Hematopoietic multipotent progenitor cell treated with erythropoietin and hydrocortisone succinate and interleukin-3 and kit ligand, for 4 days (in vitro differentiated cells): ENCODE measurements around the gene BEGAIN.
"Not testable (repeated sequence)": the region's sequence is repeated elsewhere in the genome, so short reads cannot be mapped to it uniquely, and the experiment has no call there.

ENCODE experiments used
- DNase-seq: peaks from one replicate; pipeline ENCODE4 v3.0.0-alpha.2; 2015

Gene BEGAIN

DNA sequence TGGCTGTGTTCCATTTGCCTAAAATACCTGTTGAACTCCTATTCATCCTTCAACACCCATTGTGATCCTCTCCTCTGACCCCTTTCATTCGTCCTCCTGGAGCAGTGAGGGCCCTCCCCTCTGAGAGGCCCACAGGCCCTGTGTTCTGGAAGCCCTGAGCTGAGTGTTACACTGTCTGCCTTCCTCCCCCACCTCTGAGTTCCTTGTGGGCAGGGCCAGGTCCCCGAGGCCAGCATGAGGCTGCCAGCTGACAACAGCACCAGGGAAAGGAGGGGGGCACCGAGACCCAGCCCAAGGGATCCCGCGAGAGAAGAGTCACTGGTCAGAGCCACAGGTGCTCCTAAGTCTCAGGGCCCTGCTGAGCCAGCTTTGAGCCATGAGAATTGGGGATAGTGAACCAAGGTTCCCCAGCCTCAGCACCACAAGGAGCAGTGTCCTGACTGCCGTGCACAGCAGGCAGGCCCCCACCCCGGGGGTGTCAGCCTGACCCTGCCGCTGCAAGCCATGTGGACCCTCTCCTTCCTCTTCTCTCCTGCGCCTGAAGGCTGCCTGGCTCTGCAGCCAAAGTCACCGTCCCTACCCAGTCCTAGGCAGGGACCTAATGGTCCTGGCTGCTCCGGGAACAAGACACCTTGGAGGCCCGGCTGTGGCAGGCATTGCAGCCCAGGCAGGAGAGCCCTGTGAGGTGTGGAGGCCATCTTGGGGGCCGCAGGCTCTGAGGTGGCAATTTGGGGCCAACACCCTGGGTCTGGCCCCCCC is 52.5 kb downstream of the BEGAIN start:
- DNase-seq, result peak; percentile 39

DNA sequence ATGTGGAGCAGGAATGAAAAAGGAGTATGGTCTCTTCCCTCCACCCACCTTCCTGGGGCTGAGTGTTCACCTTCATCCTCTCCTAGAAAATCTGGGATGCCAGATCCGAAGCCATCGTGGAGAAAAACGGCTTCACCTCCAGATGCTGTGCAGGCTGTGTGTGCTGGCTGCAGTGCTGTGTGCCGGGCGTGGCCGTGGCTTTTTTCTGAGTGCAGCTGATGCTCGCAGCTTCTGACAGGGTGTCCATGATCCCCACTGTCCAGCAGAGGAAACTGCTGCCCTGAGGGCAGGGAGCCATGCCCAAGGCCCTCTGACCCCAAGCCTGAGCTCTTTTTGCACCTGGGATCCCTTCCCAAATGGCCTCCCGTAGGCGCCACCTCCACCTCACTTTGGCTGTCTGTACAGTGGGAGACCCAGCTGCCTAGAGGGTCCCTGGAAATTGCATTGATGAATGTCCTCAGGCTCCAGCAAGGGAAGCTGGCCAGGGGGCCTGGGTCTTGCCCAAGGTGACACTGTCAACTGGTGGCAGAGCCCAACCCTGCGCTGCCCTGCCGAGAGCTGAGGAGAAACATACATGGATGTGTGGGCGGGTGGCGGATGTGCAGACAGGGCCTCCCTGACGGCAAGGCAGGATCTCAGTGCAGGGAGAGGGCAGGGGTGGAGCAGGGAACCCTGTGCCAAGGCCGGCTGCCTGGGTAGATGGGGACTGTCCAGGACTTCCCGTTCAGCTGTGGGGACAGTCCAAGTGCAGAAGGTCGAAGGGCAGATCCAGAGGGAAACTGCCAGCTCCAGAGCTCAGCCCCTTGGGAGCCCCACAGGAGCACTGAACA is 53.3 kb downstream of the BEGAIN start:
- DNase-seq, result peak; percentile 46

DNA sequence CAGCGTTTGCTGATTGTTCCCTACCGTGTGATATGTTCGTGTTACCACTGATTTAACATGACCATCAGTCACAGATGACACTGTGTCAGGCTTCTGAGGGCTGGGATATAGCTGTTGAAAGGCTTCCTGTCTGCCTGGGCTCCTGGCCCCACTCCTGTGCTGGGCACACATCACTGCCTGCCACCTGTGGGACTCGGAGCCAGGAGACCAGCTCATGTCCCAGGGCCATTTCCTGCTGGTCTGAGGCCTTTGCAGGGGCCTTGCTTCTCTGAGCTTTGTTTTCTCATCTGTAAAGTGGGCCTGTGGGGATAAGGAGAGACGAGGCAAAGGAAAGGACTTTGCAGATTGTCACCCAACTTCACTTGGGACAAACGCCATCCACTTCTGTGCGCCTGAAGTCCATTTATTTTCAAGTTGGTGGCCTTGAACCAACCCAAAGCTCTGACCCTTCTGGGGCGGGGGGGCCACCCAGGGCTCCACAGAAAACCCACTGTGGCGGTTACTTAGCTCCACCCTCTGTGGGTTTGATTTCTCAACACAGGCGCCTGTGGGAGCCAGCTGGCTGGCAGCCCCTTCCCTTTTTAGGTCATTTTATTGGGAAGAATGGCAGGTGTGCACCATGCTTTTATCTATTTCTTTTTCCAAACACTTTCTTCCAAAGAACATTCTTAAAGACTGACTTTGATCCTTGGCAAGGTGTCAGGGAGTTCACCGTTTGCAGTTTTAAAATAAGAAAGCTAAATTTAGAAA is 54.1 kb downstream of the BEGAIN start:
- DNase-seq, result peak; percentile 80

DNA sequence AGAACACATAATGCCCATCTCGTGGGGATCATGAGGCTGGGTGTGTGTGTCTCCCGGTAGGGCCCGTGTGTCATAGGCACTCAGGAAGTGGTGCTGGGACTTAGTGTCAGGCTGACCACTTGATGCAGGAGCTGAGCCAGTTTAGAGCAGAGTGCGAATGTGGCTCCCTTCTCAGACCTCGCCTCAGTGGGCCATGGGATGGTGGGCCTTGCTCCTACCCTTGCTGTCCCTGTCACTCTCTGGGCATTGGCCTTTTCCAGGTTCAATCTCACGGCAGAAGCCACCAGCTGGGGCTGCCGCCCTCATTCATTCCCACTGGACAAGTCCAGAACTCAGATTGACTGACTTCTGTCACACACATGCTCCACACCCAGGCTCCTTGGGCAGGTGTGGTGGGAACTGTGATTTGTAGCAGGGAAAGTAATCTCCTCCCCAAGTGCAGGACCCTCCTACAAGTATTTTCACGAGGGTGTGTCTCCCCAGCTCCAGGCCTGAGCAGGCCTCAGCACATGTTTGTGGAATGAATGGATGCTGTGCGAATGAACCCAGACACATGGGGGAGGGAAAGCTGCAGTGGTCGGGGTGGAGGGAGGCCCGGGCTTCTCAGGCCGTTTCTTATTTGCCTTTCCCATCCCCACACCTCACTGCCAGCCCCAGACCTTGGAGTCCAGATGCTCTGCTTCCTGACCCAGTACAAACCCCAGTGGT is 54.9 kb downstream of the BEGAIN start:
- DNase-seq, result no peak

DNA sequence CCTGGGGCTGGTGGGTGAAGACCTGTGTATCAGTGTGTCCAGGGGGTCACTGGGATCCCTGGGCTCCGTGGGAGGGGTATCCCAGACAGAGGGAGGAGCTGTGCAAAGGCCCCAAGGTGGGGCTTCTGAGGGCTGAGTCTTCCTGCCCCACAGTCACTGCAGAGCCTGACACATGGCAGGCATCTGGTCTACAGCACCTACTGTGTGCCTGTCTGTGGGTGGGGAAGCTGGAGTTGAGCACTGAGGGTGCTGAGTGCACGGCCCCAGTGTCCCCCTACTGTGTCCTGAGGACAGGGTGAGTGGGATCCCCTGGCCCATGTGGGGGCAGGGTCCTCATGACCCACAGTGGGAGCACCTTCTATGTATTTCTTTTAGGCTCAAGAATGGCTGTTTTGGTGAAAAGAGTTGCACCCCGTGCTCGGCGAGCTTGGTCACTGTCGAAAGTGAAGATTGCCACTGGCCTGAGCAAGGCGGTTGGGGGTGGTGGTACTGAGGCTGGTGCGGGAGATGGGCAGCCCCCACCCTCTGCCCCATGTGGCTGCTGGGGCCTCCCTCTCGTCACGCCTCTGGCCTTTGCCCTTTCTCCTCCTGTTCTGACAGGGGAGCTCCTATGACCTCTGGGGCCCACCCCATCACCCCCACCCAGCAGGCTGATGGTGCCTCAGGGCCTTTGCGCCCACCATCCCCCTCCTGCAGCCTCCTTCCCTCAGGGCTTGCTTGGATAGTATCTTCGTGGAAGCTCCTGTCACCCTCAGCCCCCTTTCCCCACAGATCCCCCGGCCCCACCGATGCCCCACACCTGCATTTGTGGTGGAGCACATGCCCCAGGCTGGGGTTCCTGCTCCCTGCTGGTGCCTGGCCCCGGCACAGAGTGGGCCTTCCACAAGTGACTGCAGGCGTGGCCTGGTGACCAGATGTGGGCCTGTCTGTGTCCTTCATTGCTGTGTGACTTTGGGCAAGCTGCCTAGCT is 55.8 kb downstream of the BEGAIN start:
- DNase-seq, result no peak

DNA sequence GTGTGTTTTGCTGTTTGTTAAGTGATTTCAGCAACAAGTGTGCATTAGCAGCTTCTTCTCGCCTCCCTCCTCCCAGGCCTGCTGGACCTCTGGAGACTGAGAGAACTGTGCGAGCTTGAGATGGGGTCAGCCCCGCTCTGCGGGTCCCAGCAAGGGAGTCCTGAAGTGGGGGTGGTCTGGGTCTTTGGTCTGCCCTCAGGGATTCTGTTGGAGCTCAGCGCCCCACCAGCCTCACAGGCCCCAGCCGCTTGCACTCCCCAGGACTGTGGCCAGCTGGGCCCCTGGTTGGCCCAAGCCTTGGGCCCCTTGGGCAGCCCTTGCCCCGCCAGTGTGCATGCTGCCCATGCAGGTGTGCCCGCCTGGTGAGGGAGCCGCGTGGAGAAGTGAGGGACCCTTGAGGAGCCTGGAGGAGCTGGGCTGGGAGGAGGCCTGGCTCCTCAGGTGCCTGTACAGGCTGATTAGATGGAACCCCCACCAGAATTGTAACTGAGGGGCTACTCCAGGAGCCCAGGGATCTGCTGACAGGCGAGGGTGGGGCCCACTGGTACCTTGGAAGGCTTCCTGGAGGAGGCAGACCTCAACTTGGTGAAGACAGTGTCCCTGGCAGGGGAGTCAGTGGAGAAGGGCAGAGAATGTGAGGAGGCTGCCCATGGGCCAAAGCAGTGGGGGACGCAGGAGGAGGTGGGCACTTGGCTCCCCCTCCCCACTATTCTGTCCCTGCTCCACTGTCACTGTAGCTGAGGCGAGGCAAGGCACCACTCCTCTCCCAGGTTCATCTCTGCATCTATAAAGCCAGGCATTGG is 56.7 kb downstream of the BEGAIN start:
- no peak for DNase-seq

DNA sequence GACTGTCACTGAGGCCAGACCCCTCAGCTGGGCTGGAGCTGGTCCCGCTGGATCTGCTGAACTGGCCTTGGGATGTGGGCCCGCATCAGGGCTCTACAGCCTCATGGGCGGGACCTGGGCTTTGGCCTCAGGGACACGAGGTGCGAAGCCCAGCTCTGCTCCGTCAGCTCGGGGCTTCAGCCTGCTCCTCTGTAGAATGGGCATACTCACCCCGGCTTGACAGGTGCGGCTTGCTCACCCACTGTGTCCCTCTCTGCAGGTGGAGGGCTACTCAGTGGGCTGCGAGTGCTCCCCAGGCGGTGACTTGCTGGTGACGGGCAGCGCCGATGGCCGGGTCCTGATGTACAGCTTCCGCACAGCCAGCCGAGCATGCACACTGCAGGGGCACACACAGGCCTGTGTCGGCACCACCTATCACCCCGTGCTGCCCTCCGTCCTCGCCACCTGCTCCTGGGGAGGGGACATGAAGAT is 57.6 kb downstream of the BEGAIN start:
- no peak for DNase-seq

DNA sequence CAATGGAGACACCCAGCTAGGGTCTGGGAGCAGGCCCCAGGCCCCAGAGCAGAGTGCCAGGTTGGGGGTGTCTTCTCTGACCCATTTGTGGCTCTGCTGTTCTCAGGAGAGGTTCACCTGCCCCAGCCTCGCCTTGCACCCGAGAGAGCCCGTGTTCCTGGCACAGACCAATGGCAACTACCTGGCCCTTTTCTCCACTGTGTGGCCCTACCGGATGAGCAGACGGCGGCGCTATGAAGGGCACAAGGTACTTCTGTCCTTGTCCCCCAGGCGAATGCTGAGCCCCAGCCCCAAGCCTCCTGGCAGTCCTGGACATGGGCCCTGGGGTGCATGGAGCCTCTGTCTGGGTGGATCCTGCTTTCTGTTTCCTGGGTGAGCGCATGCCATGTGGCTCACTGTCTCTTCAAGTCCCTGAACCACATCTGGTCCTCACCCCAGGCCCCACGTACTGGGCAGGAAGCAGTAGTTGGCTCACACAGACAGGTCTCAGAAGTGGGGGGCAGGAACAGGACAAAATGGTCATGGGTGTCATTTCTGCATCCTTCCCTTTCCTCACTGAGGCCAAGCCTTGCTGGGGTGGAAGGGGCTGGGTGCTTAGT is 58.2 kb downstream of the BEGAIN start:
- DNase-seq, result no peak

DNA sequence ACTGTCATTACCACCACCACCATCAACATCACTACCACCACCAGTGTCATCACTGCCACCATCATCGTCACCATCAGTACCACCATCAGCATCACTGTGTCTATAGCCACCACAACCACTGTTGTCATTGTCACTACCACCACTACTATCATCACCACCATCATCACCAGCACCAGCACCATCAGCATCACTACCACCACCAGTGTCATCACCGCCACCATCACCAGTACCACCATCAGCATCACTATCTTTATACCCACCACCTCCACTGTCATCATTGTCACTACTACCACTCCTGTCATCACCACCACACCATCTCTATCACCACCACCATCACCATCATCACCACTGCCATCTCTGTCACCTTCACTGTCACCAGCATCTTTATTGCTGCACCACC is 60.6 kb downstream of the BEGAIN start:
- DNase-seq, result no peak

DNA sequence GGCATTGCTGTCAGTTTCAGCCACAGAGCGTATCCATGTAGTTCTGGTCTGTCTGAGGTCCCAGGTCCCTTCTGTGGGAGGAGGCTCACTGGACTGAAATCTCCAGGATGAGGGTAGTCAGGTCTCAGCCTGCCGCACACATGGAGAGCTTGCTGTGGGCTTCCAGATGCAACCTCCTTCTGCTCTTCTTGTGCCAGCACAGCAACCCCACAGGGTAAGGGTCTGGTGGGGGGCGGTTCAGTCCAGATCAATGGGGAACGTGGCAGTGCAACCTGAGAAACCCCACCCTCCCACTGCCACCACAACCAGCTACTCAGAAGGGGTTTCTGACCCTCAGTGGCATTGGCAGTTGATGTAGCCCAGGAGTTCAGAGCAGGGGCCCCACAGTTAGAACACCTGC is 61.2 kb downstream of the BEGAIN start:
- no peak for DNase-seq

DNA sequence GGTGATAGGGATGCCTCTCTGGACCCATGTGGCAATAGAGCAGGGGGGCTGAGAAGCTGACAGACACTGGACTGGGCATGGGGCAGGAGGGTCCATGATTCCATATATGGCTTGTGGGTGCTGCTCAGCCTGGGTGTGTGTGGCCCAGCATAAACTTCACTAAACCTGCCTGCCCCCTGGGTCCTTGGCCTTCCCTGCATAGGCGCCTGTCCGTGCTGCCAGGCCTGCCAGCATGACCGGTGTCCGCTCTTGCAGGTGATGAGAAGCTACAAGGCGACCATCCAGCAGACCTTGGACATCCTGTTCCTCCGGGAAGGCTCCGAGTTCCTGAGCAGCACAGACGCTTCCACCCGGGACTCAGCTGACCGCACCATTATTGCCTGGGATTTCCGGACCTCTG is 61.6 kb downstream of the BEGAIN start:
- DNase-seq, result no peak

DNA sequence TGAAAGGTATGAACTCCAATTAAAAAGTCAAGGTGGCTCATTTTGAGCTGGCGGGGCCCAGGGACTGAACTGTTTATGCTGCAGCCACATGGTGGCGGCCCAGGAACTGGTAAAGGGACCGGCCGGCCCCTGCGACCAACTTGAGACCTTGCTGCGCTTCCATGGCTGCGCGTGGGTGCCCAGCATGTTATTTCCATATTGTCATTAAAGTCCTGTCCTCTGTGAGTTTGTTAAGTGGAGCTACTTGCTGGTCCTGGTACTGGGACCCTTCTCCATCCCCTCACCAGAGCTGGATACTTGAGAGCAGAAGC is 62.3 kb downstream of the BEGAIN start:
- DNase-seq, result peak; percentile 84

DNA sequence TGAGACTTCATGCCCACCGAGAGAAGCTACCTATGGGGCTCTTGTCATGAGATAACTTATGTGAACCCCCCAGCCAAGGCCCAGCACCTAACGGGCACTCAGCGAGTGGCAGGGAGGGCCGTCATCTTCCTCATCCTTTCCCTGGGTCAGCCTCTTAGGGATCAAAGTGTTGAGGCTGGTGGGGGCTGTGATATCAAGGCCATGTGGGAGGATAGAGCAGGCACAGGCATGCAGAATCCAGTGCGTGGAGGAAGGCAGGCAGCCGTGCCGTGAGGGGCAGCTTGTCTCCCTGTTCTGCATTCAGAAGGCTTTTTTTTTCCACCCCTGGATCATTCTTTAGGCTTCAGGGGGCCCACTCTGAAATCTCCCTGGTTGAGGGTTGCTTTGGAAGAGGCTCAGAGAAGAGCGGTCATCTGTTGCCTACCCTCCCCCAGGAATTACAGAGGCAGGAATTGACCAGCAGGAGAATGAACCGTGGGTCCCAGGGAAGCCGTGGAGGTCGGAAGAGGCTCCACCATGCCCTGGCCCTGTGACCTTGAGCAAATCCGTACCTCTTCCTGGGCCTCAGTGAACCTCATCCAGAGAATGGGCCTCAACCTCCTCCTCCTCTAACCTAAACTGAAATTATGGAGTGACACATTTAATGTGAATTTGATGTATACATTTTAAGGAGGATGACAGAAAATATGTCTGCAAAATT is 62.8 kb downstream of the BEGAIN start:
- no peak for DNase-seq

DNA sequence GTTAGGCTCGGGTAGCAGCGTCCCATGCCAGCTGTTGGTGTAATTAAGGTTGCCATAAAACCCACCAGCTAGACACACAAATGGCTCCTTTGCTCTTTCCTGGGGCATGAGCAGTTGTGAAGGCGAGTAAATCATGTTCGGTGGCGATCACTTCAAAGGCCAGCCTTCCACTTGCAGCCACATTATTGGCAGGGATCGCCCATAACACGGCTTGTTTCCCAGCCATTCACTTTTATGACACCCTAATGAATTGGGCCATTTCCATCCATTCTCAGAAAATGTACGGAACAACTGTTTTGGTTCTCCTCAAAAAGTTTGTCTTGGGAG is 63.4 kb downstream of the BEGAIN start:
- DNase-seq, result no peak

DNA sequence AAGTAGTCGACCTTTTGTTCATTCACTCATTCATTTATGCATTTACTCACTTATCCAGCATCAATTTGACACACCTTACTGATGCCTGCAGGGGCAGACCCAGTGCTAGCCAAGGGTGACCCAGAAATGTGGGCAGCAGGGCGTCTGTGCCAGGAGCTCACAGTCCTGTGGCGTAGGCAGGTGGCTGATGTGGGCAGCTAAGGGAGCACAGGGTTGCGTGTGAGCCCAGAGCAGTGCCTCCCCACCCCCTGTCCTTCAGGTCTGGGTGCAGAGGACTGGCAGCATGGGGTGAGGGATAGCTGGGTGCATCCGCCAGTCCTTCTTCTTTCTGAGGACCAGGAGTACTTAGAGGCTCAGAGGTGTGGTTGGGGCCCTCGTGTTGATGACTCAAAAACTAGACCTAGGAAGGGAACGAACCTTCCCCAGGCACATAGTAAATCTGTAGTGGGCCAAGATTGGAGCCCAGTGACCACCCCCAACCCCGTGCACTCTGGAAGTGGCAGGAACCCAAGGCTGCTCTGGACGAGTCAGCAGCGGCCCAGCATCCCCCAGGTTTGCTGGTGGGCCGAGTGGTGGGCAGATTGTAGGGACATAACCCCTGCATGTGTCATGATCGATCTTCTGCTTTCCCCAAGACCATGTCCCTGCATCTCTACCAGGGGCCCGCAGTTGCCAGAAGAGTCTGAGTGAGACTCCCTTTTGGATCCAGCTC is 63.9 kb downstream of the BEGAIN start:
- no peak for DNase-seq

DNA sequence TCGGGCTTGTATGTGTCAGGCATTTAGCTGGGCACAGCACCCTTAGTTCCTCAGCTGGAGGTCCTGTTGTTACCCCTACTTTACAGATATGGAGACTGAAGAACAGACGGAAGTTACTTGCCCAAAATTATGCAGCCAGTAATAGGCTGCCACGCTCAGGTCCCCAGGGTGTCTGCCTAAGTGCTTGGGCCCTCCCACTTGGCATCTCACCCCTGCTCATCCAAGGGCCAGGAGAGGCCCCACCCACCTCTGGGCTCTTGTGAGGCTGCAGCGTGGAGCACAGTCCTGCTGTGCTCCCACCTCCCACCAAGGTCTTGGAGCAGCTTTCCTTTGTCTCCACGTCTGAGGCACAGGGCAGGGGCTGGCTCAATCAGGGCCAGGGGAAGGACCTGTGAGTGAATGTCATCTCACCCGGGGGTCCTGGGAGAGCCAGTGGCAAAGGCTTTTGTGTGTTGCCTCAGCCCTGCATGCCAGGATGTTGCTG is 64.6 kb downstream of the BEGAIN start:
- DNase-seq, result no peak

DNA sequence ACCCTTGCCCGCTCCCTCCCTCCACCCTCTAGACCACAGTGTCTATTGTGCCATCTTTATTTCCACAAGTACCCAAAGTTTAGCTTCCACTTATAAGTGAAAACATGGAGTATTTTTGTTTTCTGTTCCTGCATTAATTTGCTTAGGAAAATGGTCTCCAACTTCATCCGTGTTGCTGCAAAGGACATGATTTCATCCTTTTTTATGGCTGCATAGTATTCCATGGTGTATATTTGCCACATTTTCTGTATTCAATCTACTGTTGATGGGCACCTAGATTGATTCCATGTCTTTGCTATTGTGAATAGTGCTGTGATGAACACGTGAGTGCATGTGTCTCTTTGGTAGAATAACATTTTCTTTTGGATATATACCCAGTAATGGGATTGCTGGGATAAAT is 81.2 kb downstream of the BEGAIN start:
- DNase-seq, result not testable (repeated sequence)

DNA sequence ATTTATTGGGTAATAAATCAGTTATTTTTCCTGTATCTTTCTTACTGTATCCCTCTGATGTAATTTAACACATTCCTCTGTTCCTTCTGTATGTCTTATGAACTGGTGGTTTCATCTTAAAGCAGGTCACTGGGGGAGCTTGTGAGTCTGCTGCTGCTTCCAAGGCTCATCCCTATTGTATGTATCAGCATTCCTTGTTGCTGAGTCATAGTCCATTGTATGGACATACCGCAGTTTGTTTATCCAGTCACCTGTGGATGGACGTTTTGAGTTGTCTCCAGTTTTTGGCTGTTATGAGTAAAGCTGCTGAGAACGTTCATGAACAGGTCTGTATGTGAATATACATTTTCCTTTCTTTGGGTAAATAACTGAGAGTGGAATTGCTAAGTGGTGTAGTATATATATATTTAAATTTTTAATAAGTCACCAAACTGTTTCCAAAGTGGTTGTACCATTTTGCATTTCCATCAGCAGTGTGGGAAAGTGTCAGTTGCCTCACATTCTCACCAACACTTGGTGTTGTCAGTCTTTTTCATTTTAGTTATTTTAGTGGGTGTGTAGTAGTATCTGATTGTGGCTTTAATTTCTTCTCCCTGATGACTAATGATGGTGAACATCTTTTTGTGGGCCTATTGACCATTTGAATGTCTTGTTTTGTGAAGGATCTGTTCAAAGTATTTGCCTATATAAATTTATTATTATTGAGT is 82.7 kb downstream of the BEGAIN start:
- DNase-seq, result no peak
